ENCODE results near the gene SSPN.
"Not testable (repeated sequence)": the region's sequence is repeated elsewhere in the genome, so short reads cannot be mapped to it uniquely, and the experiment has no call there.

SSPN gene

DNA sequence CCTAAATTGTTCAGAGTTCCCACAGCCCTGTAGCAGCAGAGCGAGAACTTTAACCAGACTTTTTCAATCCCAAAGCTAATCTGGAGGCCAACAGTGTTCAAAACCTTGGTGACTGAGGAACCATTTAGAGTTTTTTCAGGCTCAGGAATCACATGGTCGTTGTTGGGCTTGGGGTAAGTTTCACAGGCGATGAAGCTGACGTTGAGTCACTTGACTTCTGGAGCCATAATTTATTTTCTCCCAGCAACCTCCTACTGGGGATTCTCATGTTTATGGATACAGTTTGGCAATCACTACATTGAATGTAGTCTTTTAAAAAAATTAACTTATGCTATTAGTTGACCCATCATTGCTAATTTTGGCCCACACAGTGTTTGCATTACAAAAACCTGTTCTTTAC is 34.5 kb downstream of the SSPN start:
- no peak for DNase-seq (ENCODE audit: low read depth in 2 of 2)

DNA sequence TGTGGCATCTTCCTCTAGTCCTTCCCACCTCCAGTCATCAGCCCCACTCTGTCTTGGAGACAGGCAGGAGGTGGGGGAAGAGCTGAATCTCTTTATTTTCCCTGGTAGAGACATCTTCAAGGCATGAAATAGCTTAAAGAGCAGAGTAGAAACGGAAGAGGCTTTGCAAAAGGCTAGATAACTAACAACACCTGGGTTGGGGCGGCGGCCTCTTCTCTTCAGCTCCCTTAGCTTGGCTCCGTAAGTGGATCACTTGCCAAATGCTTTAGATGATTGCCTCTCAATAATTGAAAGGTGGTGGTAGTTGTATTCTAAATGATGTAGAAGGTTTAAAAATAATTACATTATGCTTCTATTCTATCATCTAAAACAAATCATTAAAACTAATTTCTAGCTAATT is 36.1 kb downstream of the SSPN start:
- DNase-seq (ENCODE audit: low read depth in 2 of 2), result no peak

DNA sequence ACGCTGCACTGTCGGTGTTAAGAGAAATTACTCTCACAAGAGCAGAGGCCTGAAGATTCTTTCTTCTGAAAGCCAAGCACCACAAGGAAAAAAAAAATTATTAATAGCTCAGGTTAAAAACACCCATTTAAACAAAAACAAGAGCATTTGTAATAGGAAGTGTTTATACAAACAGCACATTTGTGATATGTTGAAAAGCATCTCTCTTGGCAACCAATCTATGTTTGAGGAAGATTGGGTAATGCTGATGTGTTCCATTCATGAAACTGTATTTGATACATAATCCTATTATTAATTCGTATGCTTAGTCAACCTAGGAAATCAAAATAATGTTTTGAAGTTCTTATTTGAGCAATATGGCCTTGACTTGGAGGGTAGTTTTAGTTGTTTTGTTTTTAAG is 36.5 kb downstream of the SSPN start:
- DNase-seq (ENCODE audit: low read depth in 2 of 2), result no peak

DNA sequence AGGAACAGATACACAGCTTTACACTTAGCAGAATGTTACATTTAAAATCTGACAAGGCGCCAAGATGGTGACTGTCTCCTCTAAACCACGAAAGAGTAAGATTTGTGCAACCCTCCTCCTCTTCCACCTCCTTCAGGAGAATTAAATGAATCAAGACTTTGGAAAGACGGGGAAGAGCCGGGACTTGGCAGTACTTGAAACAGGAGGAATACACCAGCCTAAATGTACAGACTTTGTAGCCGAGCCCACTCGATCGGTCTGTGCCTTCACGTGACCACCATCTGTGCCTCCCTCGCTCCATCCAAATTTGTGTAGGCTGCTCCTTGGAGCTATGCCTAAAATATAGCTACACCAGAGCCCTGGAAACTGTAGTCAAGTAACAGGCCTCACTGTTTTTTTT is 38.3 kb downstream of the SSPN start:
- peak; percentile 52 to 56 for DNase-seq (ENCODE audit: low read depth in 2 of 2)

DNA sequence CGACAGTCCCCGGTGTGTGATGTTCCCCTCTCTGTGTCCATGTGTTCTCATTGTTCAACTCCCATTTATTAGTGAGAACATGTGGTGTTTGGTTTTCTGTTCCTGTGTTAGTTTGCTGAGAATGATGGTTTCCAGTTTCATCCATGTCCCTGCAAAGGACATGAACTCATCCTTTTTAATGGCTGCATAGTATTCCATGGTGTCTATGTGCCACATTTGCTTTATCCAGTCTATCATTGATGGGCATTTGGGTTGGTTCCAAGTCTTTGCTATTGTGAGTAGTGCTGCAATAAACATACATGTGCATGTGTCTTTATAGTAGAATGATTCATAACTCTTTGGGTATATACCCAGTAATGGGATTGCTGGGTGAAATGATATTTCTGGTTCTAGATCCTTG is 40.1 kb downstream of the SSPN start:
- DNase-seq (ENCODE audit: low read depth in 2 of 2), result not testable (repeated sequence)

DNA sequence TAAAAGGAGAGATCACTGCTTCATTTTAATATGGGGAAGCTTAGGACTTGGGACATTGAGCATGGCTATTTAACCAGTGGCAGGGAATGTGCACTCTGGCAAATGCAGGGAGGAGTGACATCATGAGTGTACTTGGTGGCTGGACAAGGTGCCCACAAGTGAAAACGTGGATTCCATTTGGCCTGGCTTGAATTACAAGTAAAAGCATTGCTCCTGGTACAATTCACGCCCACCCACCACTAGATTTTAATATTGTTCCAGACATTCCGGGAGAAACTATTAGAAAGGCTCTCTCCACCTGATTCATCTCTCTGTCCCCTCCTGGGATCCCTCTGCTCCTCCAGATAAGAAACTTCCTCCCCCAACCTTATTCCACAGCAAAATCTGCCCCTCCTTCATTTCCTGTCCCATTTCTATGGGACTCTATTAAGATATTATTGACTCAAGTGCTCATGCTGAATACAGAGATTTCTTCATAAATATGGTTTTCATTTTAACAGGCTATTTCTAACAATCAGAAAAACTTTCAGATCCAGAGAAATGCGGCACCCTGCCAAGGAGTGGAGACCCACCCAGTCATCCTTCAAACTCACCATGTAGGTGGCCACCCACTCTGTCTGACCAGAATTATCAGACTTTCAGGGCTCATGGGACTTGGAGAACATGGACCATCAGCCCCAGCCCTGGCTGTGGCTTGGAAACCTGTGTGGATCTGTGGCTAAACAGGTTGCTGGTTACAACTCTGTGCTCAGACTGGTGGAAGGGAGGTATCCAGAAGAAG is 43.2 kb downstream of the SSPN start:
- DNase-seq (ENCODE audit: low read depth in 2 of 2), result peak in 1 of 2 experiments; percentile 31

DNA sequence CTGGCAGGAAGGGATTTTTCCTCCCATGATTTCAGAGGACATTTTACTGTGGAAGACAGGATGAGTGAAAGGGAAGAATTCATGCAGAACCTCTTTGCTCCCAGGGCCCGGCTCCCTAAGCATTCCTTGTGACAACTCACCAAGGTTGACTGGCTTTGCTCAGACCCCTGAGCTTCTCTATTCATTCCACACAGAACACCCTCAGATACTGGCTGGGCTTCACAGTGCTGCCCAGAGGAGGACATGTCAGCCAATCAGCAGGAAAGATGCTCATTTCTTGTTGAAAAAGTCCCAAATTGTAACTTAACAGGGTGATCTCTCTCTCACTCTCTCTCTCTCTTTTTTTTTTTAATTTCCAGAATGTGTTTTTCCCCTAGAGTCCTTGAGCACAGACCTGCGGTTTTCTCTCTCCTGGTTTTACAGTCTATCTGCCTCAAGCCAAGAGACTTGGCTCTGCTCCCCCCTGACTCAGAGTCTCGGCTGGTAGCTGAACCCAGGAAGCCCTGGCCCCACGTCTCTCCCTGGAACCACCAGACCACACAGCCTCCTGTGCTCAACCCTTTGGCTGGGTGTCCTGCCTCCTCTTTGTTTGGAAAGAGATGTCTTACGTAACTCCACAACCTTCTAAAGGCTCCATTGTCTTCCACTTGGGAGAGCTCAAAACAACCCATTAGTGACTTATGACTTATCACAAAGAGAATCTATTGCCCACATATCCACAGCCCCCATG is 43.9 kb downstream of the SSPN start:
- peak; percentile 77 to 78 for DNase-seq (ENCODE audit: low read depth in 2 of 2)

DNA sequence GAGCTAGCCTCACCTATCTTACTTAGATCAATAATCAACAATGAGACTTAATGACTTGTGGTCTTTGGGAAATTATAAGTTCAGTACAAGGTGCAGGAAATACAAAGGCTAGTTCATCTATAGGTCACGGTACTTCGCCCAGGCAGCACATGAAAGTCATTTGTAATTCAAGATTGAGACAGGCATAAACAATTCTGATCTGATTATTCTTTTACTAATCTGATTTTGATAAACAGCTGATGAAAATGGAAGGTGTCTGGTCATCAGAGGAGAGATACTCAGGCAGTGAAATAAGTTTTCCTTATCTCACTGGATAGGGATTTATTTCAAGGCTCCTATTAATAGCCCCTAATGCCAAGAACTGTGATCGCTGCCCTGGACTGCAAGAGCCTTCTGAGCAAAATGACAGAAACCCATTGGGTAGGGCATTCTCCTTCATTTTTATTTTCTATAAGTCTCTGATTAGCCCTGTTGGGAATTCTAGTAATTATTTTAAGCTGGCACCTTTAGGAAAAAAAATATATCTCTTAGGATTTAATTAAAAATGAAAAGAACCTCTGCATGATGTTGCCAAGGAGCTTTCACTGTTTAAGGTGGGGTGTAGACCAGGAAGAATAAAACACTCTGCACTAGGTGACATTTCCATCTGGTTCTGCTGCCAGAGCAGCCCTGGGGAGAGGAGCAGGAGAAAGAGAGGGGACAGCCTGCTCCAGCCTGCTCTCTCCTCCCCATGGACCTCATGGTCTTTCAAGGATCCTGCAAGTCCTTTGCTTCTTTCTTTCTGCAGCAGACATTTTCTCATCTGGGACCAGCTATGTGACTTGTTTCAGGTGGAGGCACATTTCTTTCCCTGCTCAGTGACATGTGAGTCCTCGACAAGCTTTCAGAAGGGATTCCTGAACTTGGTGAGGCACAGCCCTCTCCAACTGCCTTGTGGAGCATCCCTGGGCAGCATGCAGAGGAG is 44.8 kb downstream of the SSPN start:
- no peak for DNase-seq (ENCODE audit: low read depth in 2 of 2)

DNA sequence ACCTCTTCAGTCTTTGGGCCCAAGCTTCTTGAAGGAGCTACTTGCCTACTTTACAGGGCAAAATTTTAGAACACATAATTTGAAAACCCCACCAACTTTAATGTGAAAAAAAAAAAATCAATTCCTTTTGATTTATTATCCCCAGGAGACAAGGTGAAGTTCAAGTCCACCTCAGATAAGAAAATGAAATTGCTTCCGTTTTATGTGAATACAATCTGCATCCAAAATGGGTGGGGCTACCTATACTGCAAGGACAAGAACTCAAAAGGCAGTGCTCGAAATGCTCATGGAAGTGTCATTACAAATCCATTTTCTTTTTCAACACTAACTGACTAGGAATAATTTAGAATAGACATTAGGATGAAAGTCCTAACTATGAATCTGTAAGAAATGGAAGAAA is 45.7 kb downstream of the SSPN start:
- no peak for DNase-seq (ENCODE audit: low read depth in 2 of 2)

DNA sequence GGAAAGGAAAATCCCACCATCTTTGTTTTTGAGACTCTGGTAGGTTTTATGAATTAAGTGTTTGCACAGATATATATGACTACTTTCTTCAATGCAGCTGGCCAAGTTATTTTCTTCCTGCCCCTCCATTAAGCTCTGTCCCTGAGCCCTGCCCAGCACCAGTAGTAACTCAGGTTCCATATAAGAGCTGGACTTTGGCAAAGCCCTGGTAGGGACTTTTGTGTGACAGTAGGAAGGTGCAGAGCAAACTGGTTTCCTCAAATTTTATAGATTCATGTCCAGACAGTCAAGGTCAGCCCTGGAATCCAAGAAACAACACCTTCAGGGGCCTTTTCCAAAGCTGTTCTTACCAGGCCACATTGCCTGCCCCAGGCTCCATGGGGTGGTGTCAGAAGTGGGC is 47.3 kb downstream of the SSPN start:
- no peak for DNase-seq (ENCODE audit: low read depth in 2 of 2)

DNA sequence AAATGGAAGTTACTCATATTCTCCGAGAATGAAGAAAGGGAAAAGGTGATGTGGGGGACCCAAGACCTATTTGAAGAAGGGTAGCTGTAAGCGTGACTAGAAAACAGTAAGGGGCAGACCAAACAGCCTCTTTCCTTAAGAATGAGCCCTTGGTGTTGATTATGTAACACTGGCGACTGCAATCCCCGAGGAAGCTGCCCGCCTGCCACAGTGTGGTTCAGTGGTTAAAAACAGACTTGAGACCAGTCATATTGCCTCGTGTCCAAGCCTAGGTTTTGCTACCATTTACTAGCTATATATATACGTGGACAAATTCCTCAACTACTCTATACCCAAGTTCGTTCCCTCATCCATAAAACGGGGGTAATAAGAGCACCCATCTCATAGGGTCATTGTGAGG is 49.1 kb downstream of the SSPN start:
- DNase-seq (ENCODE audit: low read depth in 2 of 2), result no peak

DNA sequence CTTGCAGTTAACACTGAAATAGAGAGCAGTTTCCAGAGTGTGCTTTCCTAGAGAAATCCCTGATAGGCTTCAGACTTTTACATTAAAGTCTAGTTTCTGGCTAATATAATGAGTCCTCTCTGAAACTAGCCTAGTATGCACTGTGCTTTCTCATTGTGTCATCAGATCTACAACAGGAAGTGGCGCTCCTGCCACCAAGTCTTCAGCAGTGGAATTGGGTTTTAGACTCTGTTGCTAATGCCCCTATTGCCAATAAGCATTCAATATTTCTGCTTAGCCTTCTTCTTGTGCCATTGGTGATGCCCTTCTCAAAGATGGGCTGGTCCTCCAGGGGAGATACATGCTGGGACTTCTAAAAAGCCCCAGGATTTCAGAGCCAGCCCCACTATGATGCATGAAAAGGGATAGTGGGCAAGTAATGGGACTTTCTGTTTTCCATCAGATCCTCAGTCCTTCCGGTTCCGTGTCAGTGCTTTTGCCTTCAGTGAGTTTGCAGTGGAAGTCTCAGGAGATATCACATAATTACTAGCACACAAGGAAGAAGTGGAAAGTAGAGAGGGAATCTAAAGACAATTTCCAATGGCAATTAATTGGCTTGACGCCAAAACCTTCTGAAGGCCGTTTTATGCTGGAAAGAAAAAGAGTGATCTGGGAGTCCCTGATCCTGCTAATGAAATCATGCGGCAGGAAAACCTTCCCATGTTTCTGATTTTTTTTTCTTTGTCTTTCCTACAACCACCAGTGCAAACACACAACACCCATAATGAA is 50.0 kb downstream of the SSPN start:
- no peak for DNase-seq (ENCODE audit: low read depth in 2 of 2)

DNA sequence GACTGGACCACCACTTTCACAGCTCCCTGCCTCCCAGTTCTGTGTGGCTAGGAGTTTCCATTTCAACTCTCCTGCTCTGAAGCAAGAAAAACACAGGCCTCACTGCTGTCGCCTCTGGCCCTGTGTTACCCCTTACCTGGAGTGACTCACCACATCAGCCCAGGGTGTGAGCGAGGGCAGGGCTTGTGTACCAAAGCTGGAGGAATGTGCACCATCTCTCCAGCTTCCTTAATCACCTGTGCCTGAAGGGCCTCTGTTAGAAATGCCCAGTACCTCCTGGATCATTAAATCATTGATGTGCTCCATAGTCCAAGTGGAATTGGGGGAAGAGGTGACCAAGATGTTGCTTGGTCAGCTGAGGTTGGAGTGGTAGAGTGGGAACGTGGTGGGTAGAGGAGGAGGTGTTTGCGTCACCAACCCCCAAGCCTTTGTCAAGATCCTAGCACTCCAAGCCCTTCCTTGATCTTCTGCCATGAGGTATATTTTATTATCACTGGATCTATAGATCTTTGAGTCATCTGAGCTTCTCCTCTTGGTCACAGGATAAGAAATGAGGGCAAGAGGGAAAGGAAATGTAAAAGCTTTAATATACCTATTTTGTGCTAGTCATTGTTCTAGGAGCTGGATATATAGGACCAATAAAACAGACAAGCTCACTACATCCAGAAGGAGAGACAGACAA is 51.3 kb downstream of the SSPN start:
- DNase-seq (ENCODE audit: low read depth in 2 of 2), result no peak

DNA sequence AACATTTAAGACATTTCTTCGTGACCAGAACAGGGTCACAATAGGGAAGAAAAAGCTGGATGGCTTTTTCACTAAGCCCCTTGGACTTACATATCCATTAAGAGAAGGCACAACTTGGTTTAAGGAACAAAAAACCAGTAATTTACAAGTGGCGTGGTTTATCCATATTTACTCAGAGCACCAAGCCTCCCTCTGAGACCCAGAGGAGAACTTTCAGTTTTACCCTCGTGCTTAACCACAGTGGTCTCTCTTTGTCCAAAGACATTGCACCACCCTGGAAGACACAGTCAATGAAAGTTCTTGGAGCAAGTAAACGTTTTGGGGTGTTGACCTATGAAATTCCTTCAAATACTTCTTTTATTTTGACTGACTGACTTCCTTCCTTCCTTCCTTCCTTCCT is 52.5 kb downstream of the SSPN start:
- no peak for DNase-seq (ENCODE audit: low read depth in 2 of 2)

DNA sequence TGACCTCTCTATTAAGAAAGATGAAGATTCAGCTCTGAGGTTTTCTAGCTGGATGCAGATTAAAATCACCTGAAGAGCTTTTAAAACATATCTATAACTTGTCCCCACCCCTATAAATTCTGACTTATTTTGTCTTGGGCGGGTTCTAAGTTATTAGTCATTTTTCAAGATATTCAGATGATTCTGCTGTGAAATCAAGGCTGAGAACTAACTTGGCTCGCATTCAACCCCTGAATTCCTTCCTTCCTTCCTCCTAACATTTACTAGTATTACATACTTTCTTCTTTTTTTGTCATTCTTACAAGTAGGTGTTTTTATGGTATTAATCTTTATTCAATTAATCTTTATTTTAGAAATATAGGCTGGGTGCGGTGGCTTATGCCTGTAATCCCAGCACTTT is 55.4 kb downstream of the SSPN start:
- DNase-seq (ENCODE audit: low read depth in 2 of 2), result no peak

DNA sequence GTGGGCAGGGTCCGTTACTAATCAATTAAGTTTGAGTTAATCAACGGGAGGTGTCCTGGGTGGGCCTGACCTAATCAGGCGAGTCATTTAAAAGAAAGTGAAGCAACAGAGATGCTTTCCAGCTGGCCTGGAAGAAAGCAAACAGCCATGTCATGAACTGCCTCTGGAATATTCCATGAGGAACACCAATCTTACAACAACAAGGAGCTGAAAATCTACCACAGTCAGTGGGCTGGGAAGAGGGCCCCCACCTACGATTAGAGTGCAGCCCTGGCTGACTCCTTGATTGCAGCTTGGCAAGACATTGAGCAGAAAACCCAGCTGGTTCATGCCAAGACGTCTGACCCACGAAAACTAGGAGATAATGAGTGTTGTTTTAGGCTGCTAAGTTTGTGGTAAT is 56.2 kb downstream of the SSPN start:
- no peak for DNase-seq (ENCODE audit: low read depth in 2 of 2)

DNA sequence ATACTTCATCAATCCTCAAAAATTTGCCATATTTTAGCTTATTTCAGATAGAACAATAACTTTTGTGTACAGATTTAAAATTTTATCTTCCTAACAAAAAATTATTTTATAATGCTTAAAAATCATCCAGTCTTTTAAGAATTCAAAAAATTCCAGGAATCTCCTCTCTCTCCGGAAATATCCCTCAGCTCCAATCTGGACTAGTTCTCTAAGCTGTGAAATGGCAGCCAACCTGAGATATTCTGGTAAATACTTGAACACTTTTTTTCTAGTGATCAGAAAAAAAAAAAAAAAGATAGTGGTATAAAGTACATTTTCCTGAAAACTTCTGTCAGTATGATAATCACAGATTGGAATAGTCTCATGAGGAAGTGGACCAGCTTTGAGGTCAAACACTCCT is 57.6 kb downstream of the SSPN start:
- DNase-seq (ENCODE audit: low read depth in 2 of 2), result no peak

DNA sequence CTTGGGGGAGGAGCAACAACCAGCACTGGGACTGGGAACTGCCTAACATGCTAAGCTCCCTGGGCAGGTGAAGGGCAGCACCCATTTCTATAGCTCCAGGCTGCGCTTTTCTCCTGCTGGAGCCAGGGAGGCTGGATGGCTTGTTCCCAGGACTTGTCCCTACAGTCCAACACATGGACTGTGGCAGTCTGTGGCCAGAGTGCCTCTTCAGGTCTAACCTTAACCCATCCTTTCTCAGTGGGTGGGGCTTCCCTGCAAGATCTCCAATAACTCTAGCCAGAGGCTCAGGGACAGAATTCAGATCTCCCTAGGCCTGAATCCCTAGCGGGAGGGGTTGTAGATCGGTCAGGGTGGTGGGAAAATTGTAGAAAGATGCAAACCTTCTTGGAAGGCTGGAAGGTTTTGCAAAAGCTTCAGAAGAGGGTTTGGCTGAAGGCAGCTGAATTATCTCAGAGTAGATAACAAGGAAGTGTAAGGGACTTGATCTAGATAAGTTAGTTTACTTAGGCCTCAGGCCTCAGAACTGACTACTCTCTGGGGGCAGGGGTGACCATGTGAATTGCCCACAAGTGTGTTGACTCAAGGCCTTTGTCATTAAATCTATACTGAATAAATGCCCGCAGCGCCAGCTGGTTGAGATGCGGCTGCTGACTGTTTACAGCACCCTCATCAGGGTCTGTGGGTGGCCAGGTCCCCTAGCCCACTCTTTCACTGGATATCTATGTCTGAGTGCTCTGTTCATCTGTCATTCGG is 60.7 kb downstream of the SSPN start:
- DNase-seq (ENCODE audit: low read depth in 2 of 2), result no peak

DNA sequence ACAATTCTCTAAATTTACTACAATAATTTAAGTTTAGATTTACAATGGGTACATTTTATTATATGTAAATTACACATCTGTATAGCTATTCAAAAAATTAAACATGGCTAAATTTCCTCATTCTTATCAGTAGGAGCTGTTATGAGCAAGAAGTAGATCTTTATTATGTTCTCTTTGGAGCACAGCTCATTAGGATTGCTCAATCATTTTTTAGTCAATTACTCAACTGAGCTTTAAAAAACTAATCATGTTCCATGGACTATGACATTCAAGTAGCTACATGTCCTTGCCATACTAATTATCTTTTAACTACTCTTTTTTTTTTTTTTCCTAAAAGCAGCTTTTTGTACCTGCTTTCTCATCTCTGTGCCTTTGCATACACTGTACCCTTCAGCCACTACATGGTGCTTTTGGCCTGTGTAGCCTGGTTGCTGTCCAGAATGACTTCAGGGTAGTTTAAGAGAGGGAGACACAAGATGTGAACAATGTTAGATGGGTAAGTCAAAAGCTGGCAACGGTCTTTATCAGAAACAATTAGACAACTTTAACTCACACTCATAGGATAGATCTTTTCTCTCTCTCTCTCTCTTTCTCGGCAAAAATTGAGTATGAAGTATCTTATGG is 69.0 kb downstream of the SSPN start:
- DNase-seq (ENCODE audit: low read depth in 2 of 2), result no peak

DNA sequence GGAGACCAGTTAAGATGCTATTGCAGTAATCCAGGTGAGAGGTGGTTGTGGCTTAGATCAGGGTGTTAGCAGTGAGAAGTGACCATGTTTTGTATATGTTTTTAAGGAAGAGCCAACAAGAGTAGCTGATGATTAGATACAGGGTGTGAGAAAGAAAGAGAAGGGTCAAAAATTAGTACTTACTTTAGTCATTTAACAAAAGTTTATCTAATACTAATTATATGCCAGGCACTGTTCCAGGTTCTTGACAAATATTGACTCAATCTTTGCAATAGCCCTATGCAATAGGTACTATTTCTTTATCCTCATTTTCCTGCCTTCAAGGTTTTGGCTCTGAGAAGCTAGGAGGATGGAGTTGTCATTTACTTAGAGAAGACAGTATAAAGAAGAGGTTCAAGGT is 70.2 kb downstream of the SSPN start:
- DNase-seq (ENCODE audit: low read depth in 2 of 2), result no peak
